Measurements from ENCODE around the gene DLG2.
"Not testable (repeated sequence)": the region's sequence is repeated elsewhere in the genome, so short reads cannot be mapped to it uniquely, and the experiment has no call there.

DLG2 gene

GRCh38 chr11:85627332-85627997 lies at the start of gene DLG2:
Gene DLG2, minus strand, starts transcription at chr11:85627344.
- peak within 1 kb of the TSS; percentile 66 for H3K27ac ChIP-seq
- TF ChIP-seq ZFX (IDR thresholded peaks at IDR 0.05; ENCODE audit: borderline replicate concordance) (no peak), CTCF (IDR thresholded peaks at IDR 0.05) (no peak)

- no peak for TF ChIP-seq ZFX (IDR thresholded peaks at IDR 0.05; ENCODE audit: borderline replicate concordance)
- TF ChIP-seq CTCF (IDR thresholded peaks at IDR 0.05): no peak
These were observed 46.2 kb upstream of the DLG2 start for GRCh38 chr11:85673393-85673792.

GRCh38 chr11:85672105-85672902 lies 45.2 kb upstream of the DLG2 start:
- TF ChIP-seq ZFX (IDR thresholded peaks at IDR 0.05; ENCODE audit: borderline replicate concordance): no peak
- no peak for TF ChIP-seq CTCF (IDR thresholded peaks at IDR 0.05)

More at GRCh38 chr11:85673393-85673792, 46.2 kb upstream of the DLG2 start:
- no peak overlapping the region for H3K27ac ChIP-seq

GRCh38 chr11:85670949-85671663 lies 44.0 kb upstream of the DLG2 start:
- H3K27ac ChIP-seq: not testable (repeated sequence)

More at GRCh38 chr11:85672105-85672902, 45.2 kb upstream of the DLG2 start:
- H3K27ac ChIP-seq: no peak overlapping the region

- TF ChIP-seq ZFX (IDR thresholded peaks at IDR 0.05; ENCODE audit: borderline replicate concordance) (no peak), CTCF (IDR thresholded peaks at IDR 0.05) (no peak)
- no peak overlapping the region for H3K27ac ChIP-seq
These were observed 41.0 kb upstream of the DLG2 start for GRCh38 chr11:85668157-85668556.

GRCh38 chr11:85666687-85667086 lies 39.5 kb upstream of the DLG2 start:
- no peak for TF ChIP-seq CTCF (IDR thresholded peaks at IDR 0.05)
- no peak for TF ChIP-seq ZFX (IDR thresholded peaks at IDR 0.05; ENCODE audit: borderline replicate concordance)
- H3K27ac ChIP-seq: no peak overlapping the region

GRCh38 chr11:85665733-85666132 lies 38.6 kb upstream of the DLG2 start:
- peak overlapping the region; percentile 96 for H3K27ac ChIP-seq

More at GRCh38 chr11:85665733-85666132, 38.6 kb upstream of the DLG2 start:
- TF ChIP-seq ZFX (IDR thresholded peaks at IDR 0.05; ENCODE audit: borderline replicate concordance) (no peak), CTCF (IDR thresholded peaks at IDR 0.05) (no peak)

All from 22Rv1 (cell line).